Cortex of kidney (tissue), 1 donor: ENCODE measurements around the gene FFAR2.

Source experiments
- DNase-seq: peaks from one replicate; lab custom pipeline; 2025; lab: John Stamatoyannopoulos, UW

The FFAR2 gene

DNA sequence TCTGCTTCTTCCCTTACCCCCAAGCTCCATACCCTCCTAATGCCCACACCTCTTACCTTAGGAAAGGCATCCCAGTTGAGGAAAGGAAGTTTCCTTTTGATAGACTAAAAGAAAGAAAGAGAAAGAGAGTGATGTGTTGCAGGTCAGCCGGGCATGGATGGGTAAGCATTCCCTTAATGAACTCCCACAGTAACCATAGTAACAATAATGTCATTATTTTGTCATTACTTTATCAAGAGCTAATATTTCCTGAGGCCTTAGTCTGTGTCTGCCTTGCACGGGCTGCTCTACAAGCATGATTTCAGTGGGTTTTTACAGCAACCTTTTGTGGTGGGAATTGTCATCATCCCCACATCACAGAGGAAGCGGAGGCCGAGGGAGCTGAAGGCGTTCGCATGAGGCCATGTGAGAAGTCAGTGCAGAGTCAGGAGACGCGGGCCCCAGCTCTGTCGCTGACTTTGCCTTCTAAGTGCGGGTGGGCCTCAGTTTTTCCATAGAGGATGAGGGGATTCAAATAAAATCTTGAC, 39.7 kb downstream of the FFAR2 start:
- DNase-seq, result no peak

DNA sequence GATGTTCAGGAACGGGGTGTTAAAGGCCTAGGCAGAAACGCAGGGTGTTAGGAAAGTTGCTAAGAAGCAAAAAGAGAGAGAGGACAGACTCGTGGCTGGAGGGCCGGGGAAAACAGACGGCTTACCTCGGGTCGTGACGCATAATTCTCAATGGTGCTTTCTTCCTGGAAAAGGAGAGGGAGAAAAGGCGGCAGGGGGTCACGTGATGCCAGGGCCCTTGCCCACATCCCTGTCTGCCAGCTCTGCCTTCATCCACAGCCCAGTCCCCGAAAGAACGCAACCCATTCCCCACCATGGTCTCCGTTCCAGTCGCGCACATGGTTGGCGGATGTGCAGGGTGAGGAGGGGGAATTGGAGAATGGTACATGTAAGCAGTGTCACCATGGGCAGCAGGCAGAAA, 40.6 kb downstream of the FFAR2 start:
- DNase-seq, result no peak

DNA sequence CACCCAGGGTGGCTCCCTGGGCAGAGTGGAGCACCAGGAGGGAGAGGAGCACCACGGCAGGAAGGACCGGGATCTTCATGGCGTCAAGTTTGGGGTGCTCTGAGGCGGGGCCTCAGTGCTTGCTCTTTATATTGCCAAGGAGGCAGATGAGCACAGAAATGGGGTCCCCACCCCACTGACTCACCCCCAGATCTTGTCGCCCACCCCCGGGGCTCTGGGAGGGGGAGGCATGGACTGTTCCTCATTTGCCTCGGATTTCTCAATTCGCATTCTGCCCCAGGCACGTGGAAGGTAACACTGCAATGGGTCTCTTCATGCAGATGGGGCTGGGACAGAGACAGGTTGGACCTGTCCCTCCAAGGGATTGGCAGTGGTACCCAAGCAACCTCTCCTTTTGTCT, 42.3 kb downstream of the FFAR2 start, which contains the start of gene KRTDAP:
KRTDAP (minus strand) TSS at position 101 of the 400 bp plus-strand sequence; CDS start at position 79, 22 bp downstream.
- DNase-seq, result no peak

DNA sequence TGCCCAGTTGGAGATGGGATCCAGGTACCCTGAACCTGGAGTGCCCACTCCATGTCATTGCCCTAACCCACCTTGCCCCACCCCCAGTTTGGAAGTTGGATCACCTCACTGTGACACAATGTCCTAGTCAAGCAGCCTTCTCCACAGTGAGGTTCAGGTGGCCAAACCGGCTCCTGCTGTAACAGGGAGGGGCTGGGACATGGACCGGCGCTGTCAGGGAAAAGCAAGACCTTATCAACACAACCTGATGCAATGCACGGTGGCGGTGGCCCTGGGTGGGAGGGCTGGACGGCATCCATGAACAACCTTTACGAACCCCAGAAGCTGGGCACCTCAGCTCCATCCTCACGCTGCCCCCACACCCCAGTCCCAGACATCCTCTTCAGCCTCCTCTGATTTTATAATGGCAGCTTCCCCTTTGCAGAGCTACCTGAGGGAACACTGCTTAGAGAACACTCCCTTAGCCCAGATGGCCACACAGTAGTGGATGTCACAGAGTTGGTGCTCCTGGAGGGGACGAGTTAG, 43.8 kb downstream of the FFAR2 start:
- no peak for DNase-seq

DNA sequence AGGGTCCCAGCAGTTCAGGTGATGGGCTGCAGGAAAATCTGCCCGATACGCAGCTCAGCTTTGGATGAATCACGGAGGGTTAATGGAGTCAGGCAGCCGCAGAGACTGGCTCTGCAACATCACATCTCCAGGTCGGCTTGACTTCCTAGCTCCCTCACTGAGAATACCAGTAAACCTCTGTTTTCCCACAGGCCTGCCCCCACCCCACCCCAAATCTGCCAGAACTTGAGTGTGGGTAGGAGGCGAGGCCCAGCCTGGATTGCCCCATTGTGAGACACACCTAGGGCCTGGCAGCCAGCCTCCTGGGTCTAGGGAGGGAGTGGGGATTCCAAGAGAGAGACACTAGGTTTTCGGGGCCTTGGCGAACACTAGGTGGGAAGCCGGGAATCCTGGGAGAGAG, 45.9 kb downstream of the FFAR2 start:
- no peak for DNase-seq

DNA sequence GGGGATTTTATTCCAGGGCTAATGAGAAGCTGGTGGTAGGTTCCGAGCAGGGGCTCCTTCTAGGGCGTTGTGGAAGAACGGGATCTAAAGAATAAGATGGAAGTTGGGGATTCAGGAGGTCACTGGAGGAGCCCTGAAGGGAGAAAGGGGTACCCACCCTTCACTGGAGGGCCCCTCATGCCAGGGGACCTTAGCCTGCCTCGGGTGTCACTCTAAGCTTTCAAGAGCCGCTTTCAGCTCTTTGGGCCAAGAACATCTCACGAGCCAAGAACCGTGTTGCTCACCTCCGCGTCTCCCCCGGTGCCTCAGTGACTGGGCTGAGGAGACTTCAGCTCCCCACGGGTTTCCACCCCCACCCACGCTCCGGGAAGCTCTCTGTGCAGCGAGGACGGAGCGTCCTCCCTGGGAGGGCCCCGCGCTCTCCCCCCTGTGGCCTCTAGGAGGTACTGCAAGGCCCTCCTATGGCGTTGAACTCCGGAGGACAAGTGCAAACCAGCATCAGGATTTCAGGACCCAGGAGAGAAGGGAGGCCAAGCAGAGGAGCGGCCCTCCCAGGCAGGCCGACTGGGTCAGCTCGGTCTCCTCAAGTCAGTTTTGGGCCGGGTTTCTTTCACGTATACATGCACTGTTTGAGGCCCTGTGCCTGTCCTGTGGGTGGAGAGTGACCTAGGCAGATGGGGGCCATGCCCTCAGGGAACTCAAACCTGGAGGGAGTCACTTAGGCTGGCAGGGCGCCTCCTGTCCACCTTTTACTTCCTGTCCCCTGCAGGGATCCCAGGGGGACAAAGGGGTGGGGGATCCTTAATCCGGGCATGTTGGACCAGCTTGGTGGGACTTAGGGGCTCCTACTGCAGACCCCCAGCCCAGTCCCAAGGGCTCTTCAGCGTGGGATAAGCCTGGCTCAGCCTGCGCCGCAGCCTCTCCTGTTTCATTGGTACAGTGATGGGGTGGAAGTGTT, 47.3 kb downstream of the FFAR2 start:
- no peak for DNase-seq

DNA sequence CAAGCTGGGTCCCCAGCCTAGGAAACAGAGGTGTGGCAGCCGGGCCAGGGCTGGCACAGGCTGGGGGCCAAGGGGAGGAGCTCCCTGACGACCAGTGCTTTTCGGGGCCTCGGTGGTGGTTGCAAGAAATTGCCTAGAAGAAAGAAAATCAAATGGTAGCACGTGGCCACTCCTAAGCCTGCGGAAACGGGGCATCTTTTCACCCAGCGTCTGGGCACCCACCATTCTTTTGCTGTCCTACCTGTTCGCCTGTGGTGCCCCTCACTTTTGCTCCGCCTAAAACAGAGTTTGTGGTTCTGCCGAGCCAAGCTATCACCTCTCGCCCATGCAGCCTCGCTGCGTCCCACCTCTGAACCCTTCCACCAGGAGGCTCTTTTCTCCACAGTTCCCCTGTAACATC, 49.3 kb downstream of the FFAR2 start:
- no peak for DNase-seq

DNA sequence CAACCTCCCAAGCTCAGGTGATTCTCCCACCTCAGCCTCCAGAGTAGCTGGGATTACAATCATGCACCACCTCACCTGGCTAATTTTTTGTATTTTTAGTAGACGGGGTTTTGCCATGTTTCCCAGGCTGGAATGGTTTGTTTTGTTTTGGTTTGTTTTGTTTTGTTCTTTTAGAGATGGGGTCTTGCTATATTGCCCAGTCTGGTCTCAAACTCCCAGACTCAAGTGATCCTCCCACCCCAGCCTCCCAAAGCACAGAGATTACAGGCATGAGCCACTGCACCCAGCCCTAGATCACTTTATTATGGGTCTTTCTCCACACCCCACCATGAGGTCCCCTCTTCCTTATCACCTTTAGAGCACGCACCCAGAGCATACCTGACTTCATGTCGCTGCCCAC, 50.2 kb downstream of the FFAR2 start:
- DNase-seq, result no peak

DNA sequence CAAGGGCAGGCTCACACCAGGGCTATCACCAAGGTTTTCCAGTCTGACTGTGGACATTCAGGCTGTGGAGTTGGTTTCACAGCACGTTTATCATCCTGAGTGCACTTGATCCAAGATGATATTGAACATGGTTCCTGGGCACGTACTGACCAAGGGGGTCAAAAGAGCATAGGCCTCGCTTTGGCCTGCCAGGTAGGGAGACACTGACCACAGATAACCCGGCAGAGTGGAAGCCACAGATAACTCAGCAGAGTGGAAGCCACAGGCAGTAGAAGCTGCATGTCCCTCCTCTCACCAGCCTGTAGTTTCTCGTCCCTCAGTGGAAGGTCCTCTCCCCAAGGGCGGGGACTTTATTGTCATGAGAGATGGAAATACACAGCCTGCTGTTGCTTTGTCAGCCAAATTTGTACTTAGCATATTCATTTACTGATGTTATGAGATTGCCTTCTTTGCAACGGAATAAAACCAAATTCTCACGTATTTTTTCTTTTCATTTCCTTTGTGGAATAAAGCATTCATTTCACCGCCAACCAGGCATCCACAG, 51.0 kb downstream of the FFAR2 start:
- DNase-seq, result no peak

DNA sequence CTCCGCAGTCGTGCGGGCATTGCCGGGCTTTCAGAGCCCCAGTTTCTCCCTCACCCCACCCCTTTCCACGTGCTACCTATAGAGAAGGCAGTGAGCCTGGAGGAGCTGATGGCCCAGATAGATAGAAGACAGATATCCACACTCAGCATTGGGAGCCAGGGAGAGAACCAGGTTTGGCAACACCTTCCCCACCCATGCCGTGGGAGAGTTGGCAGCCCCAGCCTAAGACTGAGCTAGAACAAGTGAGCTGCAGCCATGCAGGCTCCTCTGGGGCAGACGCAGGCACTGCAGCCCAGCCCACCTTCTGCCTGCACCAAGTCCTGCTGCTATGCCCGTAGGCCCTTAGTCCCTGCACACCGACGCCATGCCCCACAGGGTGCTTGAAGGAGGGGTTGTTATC, 52.6 kb downstream of the FFAR2 start:
- no peak for DNase-seq
